Stomach (tissue), 9 donors: ENCODE results near the gene FBXL20. TPM values are rescaled to one million over a fixed set of nuclear protein-coding genes. Genes with fewer than 3 reads are reported as not detected.

ENCODE experiments used
- DNase-seq, 2 donors: peaks; one replicate each; pipeline versions ENCODE4 v3.0.0 to v3.0.0-alpha.2; 2013 to 2019
- H3K27ac ChIP-seq, 5 donors: fragments of 200-600 bp in 4 of 5; sonication (generic) in 4 of 5; one replicate each; pipeline ENCODE4 v1.5.1; 2013 to 2019; ENCODE audit warnings: mild to moderate bottlenecking in 1 of 5, moderate library complexity in 1 of 5
- H3K27me3 ChIP-seq, 3 donors: fragments of 200-600 bp; sonication (generic); one replicate each; pipeline ENCODE4 v1.5.1; 2017 to 2019; ENCODE audit warnings: mixed run types in 1 of 3
- H3K36me3 ChIP-seq, 4 donors: fragments of 200-600 bp; sonication (generic); 1 replicate in 3 of 4; 2 replicates in 1 of 4; pipeline ENCODE4 v1.5.1; 2016 to 2019
- H3K4me1 ChIP-seq, 4 donors: fragments of 200-600 bp; sonication (generic); one replicate each; pipeline ENCODE4 v1.5.1; 2016 to 2019
- H3K4me3 ChIP-seq, 4 donors: fragments of 200-600 bp; sonication (generic) in 3 of 4; one replicate each; pipeline ENCODE4 v1.5.1; 2016 to 2019; ENCODE audit warnings: mild to moderate bottlenecking in 1 of 4
- H3K9me3 ChIP-seq, 4 donors: fragments of 200-600 bp; sonication (generic); one replicate each; pipeline ENCODE4 v1.5.1; 2016 to 2019
- CTCF ChIP-seq, 7 experiments: fragments of 450-650 bp in 4 of 7; fragments of 200-600 bp in 3 of 7; sonication (generic) in 3 of 7; IDR thresholded peaks; one replicate each; pipeline ENCODE4 v1.5.1; 2016 to 2019; ENCODE audit warnings: antibody characterized with exemption in 7 of 7, control low read depth in 2 of 7, mild to moderate bottlenecking in 1 of 7
- EP300 ChIP-seq: sonication (generic); formaldehyde crosslinking; IDR thresholded peaks from one replicate; pipeline ENCODE4 v1.6.1; 2017; ENCODE audit warnings: antibody characterized with exemption
- POLR2A ChIP-seq, 4 donors: fragments of 450-650 bp; IDR thresholded peaks; one replicate each; pipeline ENCODE4 v1.6.1; 2016; ENCODE audit warnings: antibody characterized with exemption in 4 of 4, control low read depth in 2 of 4, mild to moderate bottlenecking in 1 of 4, moderate library complexity in 1 of 4
- POLR2AphosphoS5 ChIP-seq, 3 donors: sonication (generic); formaldehyde crosslinking; IDR thresholded peaks; one replicate each; pipeline ENCODE4 v1.6.1; 2016; ENCODE audit warnings: antibody characterized with exemption in 3 of 3
- WGBS, 5 donors: extraction: QIAGEN DNeasy Blood & Tissue Kit in 3 of 5; methylation state at CpG; one replicate each; pipeline versions ENCODE4 v1.1.5 to v1.1.7; 2013 to 2018; 5-methylcytosine and 5-hydroxymethylcytosine counted together
- intact Hi-C: fragments of 100-400 bp; cut with DNase I; formaldehyde crosslinking; loops from one replicate; pipeline ENCODE4 v1.15.1; 2023; ENCODE audit warnings: low total_unique reads
- polyA plus RNA-seq, 3 donors: library from polyadenylated mRNA; stranded (reverse); fragments of 200-250 nt; gene quantifications; one replicate each; pipeline ENCODE4 v1.2.3, GENCODE V29; 2013
- total RNA-seq, 5 donors: library from RNA; depleted of rRNA; stranded (reverse); fragments of >200 nt; gene quantifications; one replicate each; pipeline versions ENCODE4 v1.1.0 to v1.2.3, GENCODE V29; 2014 to 2016
- donor health status: healthy with polysubstance abuse.
- donor health status: Bipolar disorder and iron deficiency.
- donor health status: healthy.

FBXL20 gene
- total and polyA plus RNA-seq, 8 donors, result 1.5 to 18.4 (median 8.0) TPM

- intact Hi-C loops, result no loop called here
- DNase-seq, result peak in 1 of 2 donors; percentile 75
- Histone ChIP-seq H3K27ac (no peak overlapping the region), H3K36me3 (no peaks in the 10 kb centered on the region), H3K4me1 (peaks cover 5 to 25% (median 19%) of the 10 kb centered on the region in 4 donors), H3K4me3 (no peak overlapping the region), H3K9me3 (no peaks in the 10 kb centered on the region), H3K27me3 (peaks cover 0 to 92% (median 29%) of the 10 kb centered on the region in 3 donors)
- TF ChIP-seq POLR2AphosphoS5 (IDR thresholded peaks at IDR 0.05), result no peak
- peak in 2 of 7 experiments; percentile 7 to 36 for TF ChIP-seq CTCF (IDR thresholded peaks at IDR 0.05)
- WGBS, 5 donors, result 31 to 36% (median 32%) methylated on average over 17 to 18 of the region's 18 CpGs
Observed at GRCh38 chr17:39235555-39236449, 165.6 kb downstream of the FBXL20 start.

DNA sequence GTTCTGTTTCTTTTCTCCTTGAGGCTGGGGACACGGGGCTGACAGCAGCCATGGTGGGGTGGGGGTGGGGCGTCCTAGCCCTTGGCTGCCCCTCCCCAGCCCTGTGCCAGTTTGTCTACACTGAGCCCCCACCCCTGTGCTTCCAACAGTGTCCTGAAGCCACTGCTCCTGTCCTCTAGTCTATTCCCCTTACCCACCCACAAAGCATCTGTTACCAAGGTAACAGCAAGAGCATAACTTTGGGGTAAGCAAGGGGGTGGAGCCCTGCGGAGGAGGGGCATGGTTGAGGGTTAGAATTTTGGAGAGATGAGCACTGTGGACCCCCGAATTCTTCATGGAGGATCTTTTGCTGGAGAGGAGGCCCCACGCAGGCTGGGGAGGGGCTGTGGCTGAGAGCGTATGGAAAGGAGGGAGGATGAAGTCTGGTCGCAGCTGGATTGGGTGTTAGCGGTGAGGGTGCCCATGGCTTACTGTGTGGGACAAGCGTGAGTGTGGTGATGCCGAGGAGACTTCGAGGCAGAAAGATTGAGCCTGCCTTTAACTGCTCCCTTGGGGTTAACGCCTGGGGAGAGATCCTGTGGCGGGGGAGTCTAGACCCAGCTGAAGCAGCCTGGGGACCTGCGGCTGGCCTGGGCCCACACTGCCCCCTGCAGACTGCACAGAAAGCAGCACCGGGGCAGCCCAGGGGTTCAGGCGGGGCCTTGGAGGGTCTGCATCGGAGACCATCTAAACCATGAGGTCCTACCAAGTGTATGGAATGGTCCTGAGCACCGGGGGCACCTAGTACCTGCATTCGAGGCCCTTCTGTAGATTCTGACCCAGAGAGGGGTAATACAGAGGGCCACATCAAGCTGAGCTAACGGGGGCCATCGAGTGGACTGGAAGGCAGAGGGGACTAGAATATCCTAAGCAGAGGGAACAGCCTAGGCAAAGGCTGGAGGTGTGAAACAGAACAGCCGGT lies 169.6 kb downstream of the FBXL20 start:
- DNase-seq, result peak; percentile 49 to 80
- Histone ChIP-seq H3K9me3 (no peaks in the 10 kb centered on the region), H3K4me3 (no peak overlapping the region), H3K27me3 (peaks cover 3 to 93% (median 31%) of the 10 kb centered on the region in 3 donors), H3K4me1 (peaks cover 0 to 13% (median 9%) of the 10 kb centered on the region in 4 donors), H3K36me3 (no peaks in the 10 kb centered on the region), H3K27ac (no peak overlapping the region)
- TF ChIP-seq CTCF (IDR thresholded peaks at IDR 0.05), result peak in 5 of 7 experiments; percentile 26 to 70 (median 56)
- no peak for TF ChIP-seq POLR2A (IDR thresholded peaks at IDR 0.05)
- intact Hi-C loops, result no loop called here
- WGBS, 5 donors, result 9 to 17% (median 10%) methylated on average over 19 to 22 of the region's 22 CpGs

DNA sequence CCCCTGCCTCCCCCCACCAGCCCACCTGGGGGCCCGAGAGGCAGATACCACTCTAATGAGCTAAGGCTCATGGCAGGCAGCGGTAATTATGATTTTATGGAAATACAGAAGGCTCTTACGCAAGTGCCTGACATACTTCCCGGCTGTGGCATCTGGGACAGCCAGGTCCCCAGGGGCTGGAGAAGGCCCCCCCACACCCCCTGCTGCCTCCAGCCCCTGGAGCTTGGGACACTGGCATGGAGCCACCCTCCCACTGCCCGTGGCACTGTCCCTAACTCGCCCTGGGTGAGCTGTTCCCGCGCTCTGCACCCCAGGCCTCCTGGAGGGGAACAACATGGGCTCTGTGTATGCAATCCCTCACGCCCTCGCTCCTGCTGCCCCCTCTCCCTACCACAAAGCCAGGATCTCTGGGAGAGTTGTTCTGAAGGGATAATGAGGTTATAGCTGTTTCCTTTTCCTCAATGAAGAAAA lies 170.3 kb downstream of the FBXL20 start:
- H3K4me3 ChIP-seq, result no peak overlapping the region
- 50 to 82% (median 58%) methylated on average over 3 to 10 of the region's 10 CpGs for WGBS, 5 donors
- peaks cover 3 to 96% (median 35%) of the 10 kb centered on the region in 3 donors for H3K27me3 ChIP-seq
- H3K27ac ChIP-seq, result no peak overlapping the region
- H3K4me1 ChIP-seq, result peaks cover under 1 to 18% (median 14%) of the 10 kb centered on the region in 4 donors
- H3K36me3 ChIP-seq, result no peaks in the 10 kb centered on the region
- intact Hi-C loops, result no loop called here
- TF ChIP-seq EP300, result no peak
- TF ChIP-seq POLR2AphosphoS5 (IDR thresholded peaks at IDR 0.05), result no peak
- TF ChIP-seq CTCF (IDR thresholded peaks at IDR 0.05), result no peak
- no peak for TF ChIP-seq POLR2A (IDR thresholded peaks at IDR 0.05)
- H3K9me3 ChIP-seq, result no peaks in the 10 kb centered on the region
- DNase-seq, result peak in 1 of 2 donors; percentile 58

DNA sequence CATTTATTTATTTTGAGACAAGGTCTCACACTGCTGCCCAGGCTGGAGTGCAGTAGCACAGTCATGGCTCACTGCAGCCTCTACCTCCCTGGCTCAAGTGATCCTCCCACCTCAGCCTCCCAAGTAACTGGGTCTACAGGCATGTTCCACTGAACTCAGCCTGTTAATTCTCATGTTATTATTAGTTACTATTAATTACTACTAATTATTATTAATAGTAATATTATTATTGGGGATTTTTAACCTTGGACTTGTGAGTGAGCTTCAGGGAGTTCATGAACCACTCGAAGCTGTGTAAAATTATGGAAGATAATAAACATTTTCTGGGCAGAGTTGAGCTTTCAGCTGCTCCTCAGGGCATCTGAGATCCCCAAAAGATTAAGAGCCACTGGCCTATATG lies 171.1 kb downstream of the FBXL20 start:
- no peak for DNase-seq
- H3K9me3 ChIP-seq, result no peaks in the 10 kb centered on the region
- H3K4me3 ChIP-seq, result no peak overlapping the region
- intact Hi-C loops, result no loop called here
- H3K27ac ChIP-seq, result no peak overlapping the region
- H3K4me1 ChIP-seq, result peaks cover 8 to 26% (median 22%) of the 10 kb centered on the region in 4 donors
- no peak for TF ChIP-seq CTCF (IDR thresholded peaks at IDR 0.05)
- no peak for TF ChIP-seq POLR2AphosphoS5 (IDR thresholded peaks at IDR 0.05)
- TF ChIP-seq EP300, result no peak
- no peak for TF ChIP-seq POLR2A (IDR thresholded peaks at IDR 0.05)
- 33 to 79% (median 63%) methylated on average over 1 of the region's 1 CpG for WGBS, 5 donors
- H3K36me3 ChIP-seq, result no peaks in the 10 kb centered on the region
- H3K27me3 ChIP-seq, result peaks cover 9 to 98% (median 43%) of the 10 kb centered on the region in 3 donors
